ENCODE results near the gene GADD45B. TPM values are rescaled to one million over a fixed set of nuclear protein-coding genes. Genes with fewer than 3 reads are reported as not detected.

GADD45B gene
- total RNA-seq, 6 experiments from 2014 or later, result 39.0 to 176 (median 127) TPM

GRCh38 chr19:2443116-2443784 is 32.7 kb upstream of the GADD45B start:
- DNase-seq (no peak), ATAC-seq (no peak)
- TF ChIP-seq POLR2A (IDR thresholded peaks at IDR 0.05) (no peak), CTCF (IDR thresholded peaks at IDR 0.05) (no peak)
- Histone ChIP-seq H3K36me3 (peaks cover 0 to under 1% (median 0%) of the 10 kb centered on the region in 4 donors), H3K4me1 (no peaks in the 10 kb centered on the region), H3K9me3 (no peaks in the 10 kb centered on the region), H3K27me3 (no peaks in the 10 kb centered on the region), H3K27ac (no peak overlapping the region), H3K4me3 (no peak overlapping the region)
- WGBS (ENCODE audit: insufficient coverage, low coverage, low lambda C conversion rate, missing lambda C conversion rate), result 93% methylated on average over 3 of the region's 22 CpGs
- intact Hi-C loops (cut with DNase I), result no loop called here

GRCh38 chr19:2443785-2444182 is 32.1 kb upstream of the GADD45B start:
- H3K27me3 ChIP-seq, result no peaks in the 10 kb centered on the region
- H3K4me3 ChIP-seq, result no peak overlapping the region
- TF ChIP-seq POLR2A (IDR thresholded peaks at IDR 0.05) (no peak), CTCF (IDR thresholded peaks at IDR 0.05) (no peak)
- intact Hi-C loops (cut with DNase I), result no loop called here
- H3K27ac ChIP-seq, result no peak overlapping the region
- H3K4me1 ChIP-seq, result no peaks in the 10 kb centered on the region
- ATAC-seq, result no peak
- DNase-seq, result no peak
- H3K9me3 ChIP-seq, result no peaks in the 10 kb centered on the region
- WGBS (ENCODE audit: insufficient coverage, low coverage, low lambda C conversion rate, missing lambda C conversion rate), result 57% methylated on average over 1 of the region's 17 CpGs
- no peaks in the 10 kb centered on the region for H3K36me3 ChIP-seq

GRCh38 chr19:2444251-2445002 is 31.5 kb upstream of the GADD45B start:
- no peak overlapping the region for H3K4me3 ChIP-seq
- no peaks in the 10 kb centered on the region for H3K4me1 ChIP-seq
- intact Hi-C loops (cut with DNase I), result no loop called here
- no peak overlapping the region for H3K27ac ChIP-seq
- WGBS (ENCODE audit: insufficient coverage, low coverage, low lambda C conversion rate, missing lambda C conversion rate), result no CpG with 5 or more reads among the region's 34 CpGs
- H3K36me3 ChIP-seq, result no peaks in the 10 kb centered on the region
- ATAC-seq, result peak in 1 of 4 donors; percentile 21
- DNase-seq, result no peak
- TF ChIP-seq POLR2A (IDR thresholded peaks at IDR 0.05) (no peak), CTCF (IDR thresholded peaks at IDR 0.05) (no peak)
- H3K9me3 ChIP-seq, result no peaks in the 10 kb centered on the region
- H3K27me3 ChIP-seq, result no peaks in the 10 kb centered on the region

- intact Hi-C loops (cut with DNase I), result no loop called here
- no peak overlapping the region for H3K4me3 ChIP-seq
- no peaks in the 10 kb centered on the region for H3K36me3 ChIP-seq
- no peak overlapping the region for H3K27ac ChIP-seq
- no peaks in the 10 kb centered on the region for H3K4me1 ChIP-seq
- H3K27me3 ChIP-seq, result no peaks in the 10 kb centered on the region
- ATAC-seq (no peak), DNase-seq (no peak)
- no peaks in the 10 kb centered on the region for H3K9me3 ChIP-seq
- 65% methylated on average over 12 of the region's 19 CpGs for WGBS (ENCODE audit: insufficient coverage, low coverage, low lambda C conversion rate, missing lambda C conversion rate)
- TF ChIP-seq CTCF (IDR thresholded peaks at IDR 0.05) (no peak), POLR2A (IDR thresholded peaks at IDR 0.05) (no peak)
These were observed 29.5 kb upstream of the GADD45B start for GRCh38 chr19:2446381-2446780.
